OCI-LY7 (cell line): ENCODE results near the gene SNX7. TPM values are rescaled to one million over a fixed set of nuclear protein-coding genes. Genes with fewer than 3 reads are reported as not detected.
A peak's percentile ranks its signal among the peaks of the same experiment; 100 is the strongest.

ENCODE experiments used
- BruUV-seq: library from RNA; stranded (reverse); fragments of 400-500 nt; replicated peaks from 2 replicates; lab custom pipeline; 2021; lab: Mats Ljungman, UMichigan
- CTCF ChIA-PET: fragments of 300-600 bp; sonication (Branson Sonifier 250); formaldehyde crosslinking; loops from one replicate; lab custom pipeline; 2022; ENCODE audit warnings: antibody characterized with exemption; ENCODE audit not compliant: unreplicated experiment; lab: Charles Lee
- POLR2A ChIA-PET: fragments of 300-600 bp; sonication (Branson Sonifier 250); formaldehyde crosslinking; loops from one replicate; lab custom pipeline; 2022; ENCODE audit warnings: antibody characterized with exemption; lab: Charles Lee
- DNase-seq: peaks from one replicate; pipeline ENCODE4 v3.0.0-alpha.2; 2015; ENCODE audit warnings: low spot score
- H2AFZ ChIP-seq: fragments of 200-600 bp; sonication (generic), shearing (Covaris generic); 2 replicates; pipeline ENCODE4 v1.6.1; 2014; ENCODE audit warnings: mild to moderate bottlenecking, antibody characterized with exemption, low read length, moderate library complexity
- H3K27ac ChIP-seq: fragments of 200-600 bp; sonication (generic); 2 replicates; pipeline ENCODE4 v1.5.1; 2014; ENCODE audit warnings: mixed run types, low read depth, mild to moderate bottlenecking, moderate library complexity, low read length, inconsistent platforms; ENCODE audit not compliant: poor library complexity, severe bottlenecking
- H3K36me3 ChIP-seq: fragments of 200-600 bp; sonication (generic); 2 replicates; pipeline ENCODE4 v1.6.1; 2014; ENCODE audit warnings: mild to moderate bottlenecking, antibody characterized with exemption, low read length, moderate library complexity, mixed read lengths; ENCODE audit not compliant: insufficient read depth
- H3K4me1 ChIP-seq: fragments of 200-600 bp; sonication (generic); 2 replicates; pipeline ENCODE4 v1.5.1; 2014; ENCODE audit warnings: mild to moderate bottlenecking, low read length; ENCODE audit not compliant: insufficient read depth, poor library complexity, severe bottlenecking
- H3K4me2 ChIP-seq: fragments of 200-600 bp; sonication (generic); 2 replicates; pipeline ENCODE4 v1.6.1; 2014; ENCODE audit warnings: mild to moderate bottlenecking, low read length
- H3K4me3 ChIP-seq: fragments of 200-600 bp; sonication (generic); 2 replicates; pipeline ENCODE4 v1.5.1; 2014; ENCODE audit warnings: mild to moderate bottlenecking, low read depth, low read length; ENCODE audit not compliant: poor library complexity, severe bottlenecking
- H3K79me2 ChIP-seq: fragments of 200-600 bp; sonication (generic); 2 replicates; pipeline ENCODE4 v1.6.1; 2016; ENCODE audit warnings: low read depth, mild to moderate bottlenecking, low read length, moderate library complexity, mixed read lengths; ENCODE audit not compliant: insufficient read depth
- H3K9me2 ChIP-seq: fragments of 200-600 bp; sonication (generic); 2 replicates; pipeline ENCODE4 v1.6.1; 2016; ENCODE audit warnings: mild to moderate bottlenecking, low read length, mixed read lengths; ENCODE audit not compliant: insufficient read depth
- H3K9me3 ChIP-seq: fragments of 200-600 bp; sonication (generic); 2 replicates; pipeline ENCODE4 v1.6.1; 2014; ENCODE audit warnings: mild to moderate bottlenecking, mixed run types, low read length, mixed read lengths
- H4K20me1 ChIP-seq: fragments of 200-600 bp; sonication (generic); 2 replicates; pipeline ENCODE4 v1.6.1; 2014; ENCODE audit warnings: mild to moderate bottlenecking, antibody characterized with exemption, low read length, moderate library complexity, mixed read lengths; ENCODE audit not compliant: insufficient read depth
- CTCF ChIP-seq: fragments of 200-600 bp; sonication (generic); conservative IDR thresholded peaks from 2 replicates; pipeline ENCODE4 v1.5.1; 2014; ENCODE audit warnings: mild to moderate bottlenecking, antibody characterized with exemption, low read length, moderate library complexity, mixed read lengths
- EZH2phosphoT487 ChIP-seq: fragments of 200-600 bp; sonication (generic); IDR thresholded peaks from 2 replicates; pipeline ENCODE4 v1.6.1; 2018; ENCODE audit warnings: low read depth, borderline replicate concordance, mild to moderate bottlenecking, mixed run types, antibody characterized with exemption, low read length, moderate library complexity, mixed read lengths
- intact Hi-C: fragments of 100-400 bp; cut with micrococcal nuclease; formaldehyde crosslinking; loops from one replicate; pipeline ENCODE4 v1.10.0; 2022; ENCODE audit not compliant: unreplicated experiment
- total RNA-seq, 2 experiments: library from RNA; depleted of rRNA in 1 of 2; stranded (reverse); fragments of >200 nt in 1 of 2; shearing (Covaris generic) in 1 of 2; gene quantifications; 2 replicates each; pipeline ENCODE4 v1.2.3, GENCODE V29; 2014 to 2022

Gene SNX7
- total RNA-seq, 2 experiments from 2014 or later = not detected

- CTCF ChIA-PET = no interaction called here
- Histone ChIP-seq H4K20me1 (no peaks in the 10 kb centered on the region), H3K4me1 (no peaks in the 10 kb centered on the region), H3K36me3 (no peaks in the 10 kb centered on the region), H3K79me2 (no peaks in the 10 kb centered on the region), H3K9me3 (no peaks in the 10 kb centered on the region), H3K4me3 (no peak overlapping the region), H3K4me2 (no peak overlapping the region), H3K27ac (no peak overlapping the region), H2AFZ (no peak overlapping the region), H3K9me2 (no peaks in the 10 kb centered on the region)
- POLR2A ChIA-PET = no interaction called here
- peak; percentile 1 for DNase-seq
- TF ChIP-seq CTCF (no peak), EZH2phosphoT487 (no peak)
- no TSS peak for BruUV-seq
- intact Hi-C loops = no loop called here
These were observed 37.1 kb downstream of the SNX7 start for GRCh38 chr1:98698625-98699024.

GRCh38 chr1:98700228-98700627 lies 38.7 kb downstream of the SNX7 start:
- no peaks in the 10 kb centered on the region for H3K79me2 ChIP-seq
- POLR2A ChIA-PET = no interaction called here
- DNase-seq = no peak
- H3K36me3 ChIP-seq = no peaks in the 10 kb centered on the region
- H3K9me2 ChIP-seq = no peaks in the 10 kb centered on the region
- CTCF ChIA-PET = no interaction called here
- H3K4me3 ChIP-seq = no peak overlapping the region
- no TSS peak for BruUV-seq
- H3K9me3 ChIP-seq = no peaks in the 10 kb centered on the region
- intact Hi-C loops = no loop called here
- H4K20me1 ChIP-seq = no peaks in the 10 kb centered on the region
- H3K4me2 ChIP-seq = no peak overlapping the region
- no peaks in the 10 kb centered on the region for H3K4me1 ChIP-seq
- H3K27ac ChIP-seq = no peak overlapping the region
- H2AFZ ChIP-seq = no peak overlapping the region
- TF ChIP-seq EZH2phosphoT487 = no peak
- TF ChIP-seq CTCF = no peak

- TF ChIP-seq CTCF = no peak
- no peak for TF ChIP-seq EZH2phosphoT487
- H3K4me1 ChIP-seq = no peaks in the 10 kb centered on the region
- no peaks in the 10 kb centered on the region for H4K20me1 ChIP-seq
- H3K36me3 ChIP-seq = no peaks in the 10 kb centered on the region
- H3K9me3 ChIP-seq = no peaks in the 10 kb centered on the region
- H2AFZ ChIP-seq = no peak overlapping the region
- H3K9me2 ChIP-seq = no peaks in the 10 kb centered on the region
- POLR2A ChIA-PET = no interaction called here
- BruUV-seq = no TSS peak
- no peak overlapping the region for H3K4me2 ChIP-seq
- CTCF ChIA-PET = no interaction called here
- H3K4me3 ChIP-seq = no peak overlapping the region
- no peak for DNase-seq
- H3K27ac ChIP-seq = no peak overlapping the region
- intact Hi-C loops = no loop called here
- H3K79me2 ChIP-seq = no peaks in the 10 kb centered on the region
These were observed 41.5 kb downstream of the SNX7 start for GRCh38 chr1:98702976-98703375.
